Neural cell (in vitro differentiated cells): ENCODE results near the gene SMC3. TPM values are rescaled to one million over a fixed set of nuclear protein-coding genes. Genes with fewer than 3 reads are reported as not detected.

Source experiments
- H2AFZ ChIP-seq: fragments of 200-600, 300-800 bp; sonication (generic), shearing (Covaris generic); 2 replicates; pipeline ENCODE4 v1.6.0; 2014; ENCODE audit warnings: low read depth, mild to moderate bottlenecking, antibody characterized with exemption, low read length, moderate library complexity
- H3F3A ChIP-seq: fragments of 200-600 bp; shearing (Covaris generic); 2 replicates; pipeline ENCODE4 v1.6.1; 2016; ENCODE audit warnings: mild to moderate bottlenecking, moderate library complexity, mixed read lengths, antibody characterized with exemption, low read length; ENCODE audit not compliant: insufficient read depth, poor library complexity, severe bottlenecking
- H3K27ac ChIP-seq: fragments of 200-600, 300-800 bp; sonication (generic), shearing (Covaris generic); 2 replicates; pipeline ENCODE4 v1.5.1; 2014; ENCODE audit warnings: mild to moderate bottlenecking, low read length, moderate library complexity
- H3K27me3 ChIP-seq: fragments of 300-800, 200-600 bp; sonication (generic), shearing (Covaris generic); 2 replicates; pipeline ENCODE4 v1.6.0; 2014; ENCODE audit warnings: mild to moderate bottlenecking, low read depth, low read length, moderate library complexity; ENCODE audit not compliant: insufficient read depth
- H3K36me3 ChIP-seq: fragments of 300-800, 200-600 bp; sonication (generic), shearing (Covaris generic); 2 replicates; pipeline ENCODE4 v1.5.1; 2014; ENCODE audit warnings: mild to moderate bottlenecking, antibody characterized with exemption, low read length, moderate library complexity; ENCODE audit not compliant: insufficient read depth
- H3K4me2 ChIP-seq: fragments of 300-800, 200-600 bp; sonication (generic), shearing (Covaris generic); 2 replicates; pipeline ENCODE4 v1.6.0; 2014; ENCODE audit warnings: mild to moderate bottlenecking, low read length
- H3K4me3 ChIP-seq: fragments of 300-800, 200-600 bp; sonication (generic), shearing (Covaris generic); 2 replicates; pipeline ENCODE4 v1.5.1; 2014; ENCODE audit warnings: mild to moderate bottlenecking, low read length, moderate library complexity
- H3K79me2 ChIP-seq: fragments of 200-600 bp; shearing (Covaris generic); replicated peaks from 2 replicates; pipeline ENCODE4 v1.6.0; 2014; ENCODE audit warnings: mild to moderate bottlenecking, low read length, moderate library complexity; ENCODE audit not compliant: insufficient read depth
- H3K9ac ChIP-seq: fragments of 300-800, 200-600 bp; sonication (generic), shearing (Covaris generic); 2 replicates; pipeline ENCODE4 v1.6.1; 2016; ENCODE audit warnings: mild to moderate bottlenecking, low read length, mixed read lengths
- H3K9me2 ChIP-seq: fragments of 200-600 bp; shearing (Covaris generic); 2 replicates; pipeline ENCODE4 v1.6.1; 2016; ENCODE audit warnings: mild to moderate bottlenecking, low read length, mixed read lengths; ENCODE audit not compliant: insufficient read depth
- H3K9me3 ChIP-seq: fragments of 200-600, 300-800 bp; sonication (generic), shearing (Covaris generic); 2 replicates; pipeline ENCODE4 v1.6.1; 2016; ENCODE audit warnings: mild to moderate bottlenecking, mixed run types, low read length, moderate library complexity, mixed read lengths
- H4K20me1 ChIP-seq: fragments of 200-600 bp; shearing (Covaris generic); 2 replicates; pipeline ENCODE4 v1.6.1; 2016; ENCODE audit warnings: mild to moderate bottlenecking, mixed run types; ENCODE audit not compliant: insufficient read depth
- EP300 ChIP-seq: fragments of 450-650 bp; conservative IDR thresholded peaks from 2 replicates; pipeline ENCODE4 v1.6.1; 2014; ENCODE audit warnings: antibody characterized with exemption, mild to moderate bottlenecking, moderate library complexity; ENCODE audit not compliant: poor library complexity, severe bottlenecking
- EZH2 ChIP-seq: fragments of 200-600, 300-800 bp; shearing (Covaris generic), sonication (generic); IDR thresholded peaks from 2 replicates; pipeline ENCODE4 v1.6.1; 2014; ENCODE audit warnings: antibody characterized with exemption, low read length, borderline replicate concordance, mild to moderate bottlenecking; ENCODE audit not compliant: insufficient read depth, poor library complexity, severe bottlenecking
- MXI1 ChIP-seq: fragments of 450-650 bp; conservative IDR thresholded peaks from 2 replicates; pipeline ENCODE4 v1.6.1; 2014; ENCODE audit warnings: antibody characterized with exemption, mild to moderate bottlenecking; ENCODE audit not compliant: poor library complexity, severe bottlenecking
- POLR2AphosphoS5 ChIP-seq: IDR thresholded peaks from 2 replicates; pipeline ENCODE4 v1.6.1; 2012
- RAD21 ChIP-seq: fragments of 450-650 bp; conservative IDR thresholded peaks from 2 replicates; pipeline ENCODE4 v1.6.1; 2014; ENCODE audit warnings: antibody characterized with exemption, mild to moderate bottlenecking, moderate library complexity
- REST ChIP-seq: IDR thresholded peaks from 2 replicates; pipeline ENCODE4 v1.6.1; 2012; ENCODE audit warnings: borderline replicate concordance
- SMC3 ChIP-seq: fragments of 450-650 bp; conservative IDR thresholded peaks from 2 replicates; pipeline ENCODE4 v1.6.1; 2014; ENCODE audit warnings: antibody characterized with exemption, mild to moderate bottlenecking, moderate library complexity; ENCODE audit not compliant: poor library complexity
- TAF1 ChIP-seq: IDR thresholded peaks from 2 replicates; pipeline ENCODE4 v1.6.1; 2012; ENCODE audit warnings: low read depth
- polyA plus RNA-seq: library from polyadenylated mRNA; depleted of rRNA; stranded (reverse); fragments of >200 nt; gene quantifications from 2 replicates; pipeline ENCODE4 v1.2.3, GENCODE V29; 2014
- TF ChIP-seq, protein P1 (sequence below): fragments of 450-650 bp; IDR thresholded peaks from 2 replicates; pipeline ENCODE4 v1.5.1; 2014; ENCODE audit warnings: antibody characterized with exemption, mild to moderate bottlenecking, moderate library complexity; ENCODE audit not compliant: poor library complexity, severe bottlenecking

The SMC3 gene
- polyA plus RNA-seq, 1 donor from 2014 or later, result 67.7 TPM

DNA sequence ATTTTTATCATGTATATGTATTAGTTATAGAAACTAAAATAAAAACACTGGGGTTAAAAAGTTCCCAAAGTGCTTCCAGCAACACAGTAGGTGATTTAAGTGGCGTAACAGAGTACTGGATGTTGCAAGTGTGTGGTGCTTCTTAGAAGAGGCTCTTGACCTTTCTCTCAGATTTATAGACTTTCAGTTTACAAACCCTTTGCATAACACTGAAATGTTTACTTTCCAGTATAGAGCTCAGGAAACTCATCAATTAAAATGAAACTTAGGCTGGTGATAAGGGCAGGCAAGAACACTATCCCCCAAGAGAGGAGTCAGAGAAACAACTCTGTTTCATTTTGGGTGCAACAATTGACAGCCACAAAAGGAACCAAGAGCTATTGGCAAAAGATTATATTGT, 27.5 kb upstream of the SMC3 start:
- no peaks in the 10 kb centered on the region for H3K79me2 ChIP-seq
- H3K4me2 ChIP-seq, result no peak overlapping the region
- H4K20me1 ChIP-seq, result no peaks in the 10 kb centered on the region
- no peaks in the 10 kb centered on the region for H3F3A ChIP-seq
- H3K27me3 ChIP-seq, result no peaks in the 10 kb centered on the region
- H3K27ac ChIP-seq, result no peak overlapping the region
- no peak overlapping the region for H3K4me3 ChIP-seq
- H3K36me3 ChIP-seq, result no peaks in the 10 kb centered on the region
- H3K9me2 ChIP-seq, result no peaks in the 10 kb centered on the region
- H3K9ac ChIP-seq, result no peak overlapping the region
- no peak for TF ChIP-seq POLR2AphosphoS5
- TF ChIP-seq, protein P1, sequence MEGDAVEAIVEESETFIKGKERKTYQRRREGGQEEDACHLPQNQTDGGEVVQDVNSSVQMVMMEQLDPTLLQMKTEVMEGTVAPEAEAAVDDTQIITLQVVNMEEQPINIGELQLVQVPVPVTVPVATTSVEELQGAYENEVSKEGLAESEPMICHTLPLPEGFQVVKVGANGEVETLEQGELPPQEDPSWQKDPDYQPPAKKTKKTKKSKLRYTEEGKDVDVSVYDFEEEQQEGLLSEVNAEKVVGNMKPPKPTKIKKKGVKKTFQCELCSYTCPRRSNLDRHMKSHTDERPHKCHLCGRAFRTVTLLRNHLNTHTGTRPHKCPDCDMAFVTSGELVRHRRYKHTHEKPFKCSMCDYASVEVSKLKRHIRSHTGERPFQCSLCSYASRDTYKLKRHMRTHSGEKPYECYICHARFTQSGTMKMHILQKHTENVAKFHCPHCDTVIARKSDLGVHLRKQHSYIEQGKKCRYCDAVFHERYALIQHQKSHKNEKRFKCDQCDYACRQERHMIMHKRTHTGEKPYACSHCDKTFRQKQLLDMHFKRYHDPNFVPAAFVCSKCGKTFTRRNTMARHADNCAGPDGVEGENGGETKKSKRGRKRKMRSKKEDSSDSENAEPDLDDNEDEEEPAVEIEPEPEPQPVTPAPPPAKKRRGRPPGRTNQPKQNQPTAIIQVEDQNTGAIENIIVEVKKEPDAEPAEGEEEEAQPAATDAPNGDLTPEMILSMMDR, result no peak
- TF ChIP-seq EZH2, result no peak
- TF ChIP-seq RAD21, result no peak
- no peak for TF ChIP-seq EP300
- TF ChIP-seq REST, result no peak
- TF ChIP-seq SMC3, result no peak
- no peak for TF ChIP-seq TAF1
- no peak for TF ChIP-seq MXI1
- no peaks in the 10 kb centered on the region for H3K9me3 ChIP-seq
- H2AFZ ChIP-seq, result no peak overlapping the region

DNA sequence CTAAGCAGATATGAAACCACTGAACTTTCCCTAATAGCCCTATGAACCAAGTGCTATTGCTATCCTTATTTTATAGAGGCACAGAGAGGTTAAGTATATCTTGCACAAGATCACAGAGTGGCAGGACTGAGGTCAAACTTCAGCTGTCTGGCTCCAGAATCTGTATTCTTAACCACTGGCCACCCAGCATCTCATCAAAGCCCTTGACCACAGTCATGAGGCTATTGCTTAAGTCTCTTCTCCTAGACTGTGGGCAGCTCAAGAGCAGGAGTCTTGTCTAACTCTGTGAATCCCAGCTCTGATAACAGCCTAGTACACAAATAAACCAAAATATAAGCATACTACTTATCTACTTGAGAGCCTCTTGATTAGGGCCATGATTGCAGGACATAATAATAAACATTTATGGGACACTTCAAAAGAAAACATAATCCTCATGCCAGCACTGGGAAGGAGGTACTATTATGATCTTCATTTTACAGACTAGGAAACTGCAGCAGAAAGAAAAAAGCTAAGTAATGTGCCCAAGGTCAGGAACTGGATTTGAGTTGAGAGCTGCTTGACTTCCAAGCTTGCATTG, 22.4 kb upstream of the SMC3 start:
- Histone ChIP-seq H3K9me3 (no peaks in the 10 kb centered on the region), H2AFZ (no peak overlapping the region), H3K9ac (no peak overlapping the region), H4K20me1 (no peaks in the 10 kb centered on the region), H3K9me2 (no peaks in the 10 kb centered on the region), H3F3A (no peaks in the 10 kb centered on the region), H3K4me2 (no peak overlapping the region), H3K79me2 (no peaks in the 10 kb centered on the region), H3K4me3 (no peak overlapping the region), H3K36me3 (no peaks in the 10 kb centered on the region), H3K27me3 (no peaks in the 10 kb centered on the region), H3K27ac (no peak overlapping the region)
- TF ChIP-seq TAF1, result no peak
- TF ChIP-seq EZH2, result no peak
- no peak for TF ChIP-seq RAD21
- TF ChIP-seq EP300, result no peak
- no peak for TF ChIP-seq REST
- no peak for TF ChIP-seq MXI1
- TF ChIP-seq, protein P1, result no peak
- no peak for TF ChIP-seq SMC3
- TF ChIP-seq POLR2AphosphoS5, result no peak
